Testis (tissue), 3 donors: ENCODE results near the gene VWF. TPM values are rescaled to one million over a fixed set of nuclear protein-coding genes. Genes with fewer than 3 reads are reported as not detected.

Experiments
- DNase-seq: peaks from one replicate; pipeline ENCODE4 v3.0.0-alpha.2; 2019
- H3K27ac ChIP-seq, 2 donors: fragments of 200-600 bp; sonication (generic); one replicate each; pipeline ENCODE4 v1.5.1; 2019
- H3K27me3 ChIP-seq: fragments of 200-600 bp; sonication (generic); one replicate; pipeline ENCODE4 v1.5.1; 2019
- H3K36me3 ChIP-seq: fragments of 200-600 bp; sonication (generic); one replicate; pipeline ENCODE4 v1.5.1; 2017; ENCODE audit warnings: low read depth; ENCODE audit errors: missing control alignments
- H3K4me1 ChIP-seq: fragments of 200-600 bp; sonication (generic); one replicate; pipeline ENCODE4 v1.5.1; 2019
- H3K4me3 ChIP-seq, 2 donors: fragments of 200-600 bp; sonication (generic); one replicate each; pipeline ENCODE4 v1.5.1; 2017 to 2019
- H3K9me3 ChIP-seq: fragments of 200-600 bp; sonication (generic); one replicate; pipeline ENCODE4 v1.5.1; 2017
- POLR2A ChIP-seq: fragments of 450-650 bp; IDR thresholded peaks from one replicate; pipeline ENCODE4 v1.6.1; 2017; ENCODE audit warnings: antibody characterized with exemption, mild to moderate bottlenecking, moderate library complexity
- WGBS, 2 donors: methylation state at CpG; one replicate each; pipeline ENCODE4 v1.1.5; 2018; 5-methylcytosine and 5-hydroxymethylcytosine counted together
- intact Hi-C: fragments of 100-400 bp; cut with DNase I; formaldehyde crosslinking; loops from one replicate; pipeline ENCODE4 v1.15.1; 2023; ENCODE audit warnings: low total_unique reads
- polyA plus RNA-seq: library from polyadenylated mRNA; stranded (reverse); fragments of 350-450 nt; fragmentation: Illumina TruSeq; extraction: RNeasy Lipid Tissue Mini Kit (QIAGEN cat#74804); gene quantifications from one replicate; pipeline ENCODE4 v1.2.3, GENCODE V29; 2014; ENCODE audit warnings: low read depth, low replicate concordance; ENCODE audit not compliant: insufficient read depth
- small RNA-seq, 2 donors: library from RNA; depleted of rRNA; stranded (forward); fragments of <200 nt; gene quantifications; one replicate each; pipeline ENCODE3, GENCODE V24; 2016
- total RNA-seq, 2 donors: library from RNA; depleted of rRNA; stranded (reverse); fragments of >200 nt; gene quantifications; one replicate each; pipeline ENCODE4 v1.2.3, GENCODE V29; 2016
- TF ChIP-seq, protein P1 (sequence below), 3 experiments: fragments of 450-650 bp in 2 of 3; fragments of 200-600 bp in 1 of 3; sonication (generic) in 1 of 3; IDR thresholded peaks; one replicate each; pipeline ENCODE4 v1.5.1; 2016 to 2019; ENCODE audit warnings: antibody characterized with exemption in 3 of 3, mild to moderate bottlenecking in 2 of 3, moderate library complexity in 1 of 3

VWF gene
- total and polyA plus RNA-seq, 3 donors from 2014 or later, result 68.3 to 86.2 (median 83.7) TPM

- H3K27me3 ChIP-seq, result no peaks in the 10 kb centered on the region
- no peak for DNase-seq
- H3K4me1 ChIP-seq, result no peaks in the 10 kb centered on the region
- TF ChIP-seq, protein P1, sequence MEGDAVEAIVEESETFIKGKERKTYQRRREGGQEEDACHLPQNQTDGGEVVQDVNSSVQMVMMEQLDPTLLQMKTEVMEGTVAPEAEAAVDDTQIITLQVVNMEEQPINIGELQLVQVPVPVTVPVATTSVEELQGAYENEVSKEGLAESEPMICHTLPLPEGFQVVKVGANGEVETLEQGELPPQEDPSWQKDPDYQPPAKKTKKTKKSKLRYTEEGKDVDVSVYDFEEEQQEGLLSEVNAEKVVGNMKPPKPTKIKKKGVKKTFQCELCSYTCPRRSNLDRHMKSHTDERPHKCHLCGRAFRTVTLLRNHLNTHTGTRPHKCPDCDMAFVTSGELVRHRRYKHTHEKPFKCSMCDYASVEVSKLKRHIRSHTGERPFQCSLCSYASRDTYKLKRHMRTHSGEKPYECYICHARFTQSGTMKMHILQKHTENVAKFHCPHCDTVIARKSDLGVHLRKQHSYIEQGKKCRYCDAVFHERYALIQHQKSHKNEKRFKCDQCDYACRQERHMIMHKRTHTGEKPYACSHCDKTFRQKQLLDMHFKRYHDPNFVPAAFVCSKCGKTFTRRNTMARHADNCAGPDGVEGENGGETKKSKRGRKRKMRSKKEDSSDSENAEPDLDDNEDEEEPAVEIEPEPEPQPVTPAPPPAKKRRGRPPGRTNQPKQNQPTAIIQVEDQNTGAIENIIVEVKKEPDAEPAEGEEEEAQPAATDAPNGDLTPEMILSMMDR (IDR thresholded peaks at IDR 0.05), result no peak
- no peak for TF ChIP-seq POLR2A
- H3K9me3 ChIP-seq, result no peaks in the 10 kb centered on the region
- H3K36me3 ChIP-seq, result no peaks in the 10 kb centered on the region
- no peak overlapping the region for H3K4me3 ChIP-seq
- no peak overlapping the region for H3K27ac ChIP-seq
- 84 to 85% methylated on average over 3 of the region's 3 CpGs for WGBS, 2 donors
- intact Hi-C loops, result no loop called here
Measured at GRCh38 chr12:5898874-5899273, 225.6 kb downstream of the VWF start.

Small RNA genes within 50 kb of the gene (small RNA-seq; reads per million reads assigned to genes)
- 0 reads per million in 2 donors for gene RN7SL69P

Other genes starting within 250 kb of the VWF start
- gene ANO2, start 179.4 kb downstream of the VWF start, total RNA-seq, result 10 to 100 TPM in 1 of 2 donors, 1 to 10 TPM in 1; 9.8 to 24.4 TPM
- gene ANO2, start 179.4 kb downstream of the VWF start, polyA plus RNA-seq, result 24.5 TPM
- gene CD9, start 75.7 kb upstream of the VWF start, total RNA-seq, result 10 to 100 TPM; 31.2 to 53.1 TPM
- gene CD9, start 75.7 kb upstream of the VWF start, polyA plus RNA-seq, result 94.2 TPM
- gene PLEKHG6, start 186.0 kb upstream of the VWF start, total RNA-seq, result 1 to 10 TPM in 1 of 2 donors, under 1 TPM in 1; 0.87 to 2.0 TPM
- gene PLEKHG6, start 186.0 kb upstream of the VWF start, polyA plus RNA-seq, result 2.2 TPM
- 100 to 1,000 TPM in 1 of 2 donors, 10 to 100 TPM in 1; 94.6 to 106 TPM for gene TNFRSF1A, start 217.4 kb upstream of the VWF start, total RNA-seq
- gene TNFRSF1A, start 217.4 kb upstream of the VWF start, polyA plus RNA-seq, result 59.8 TPM